ENCODE measurements around the gene TMEM86A. TPM values are rescaled to one million over a fixed set of nuclear protein-coding genes. Genes with fewer than 3 reads are reported as not detected.

TMEM86A gene
- polyA plus RNA-seq, 2 of the 4 experiments (the other 2 are of a cell fraction), result 0.10 to 0.41 TPM

DNA sequence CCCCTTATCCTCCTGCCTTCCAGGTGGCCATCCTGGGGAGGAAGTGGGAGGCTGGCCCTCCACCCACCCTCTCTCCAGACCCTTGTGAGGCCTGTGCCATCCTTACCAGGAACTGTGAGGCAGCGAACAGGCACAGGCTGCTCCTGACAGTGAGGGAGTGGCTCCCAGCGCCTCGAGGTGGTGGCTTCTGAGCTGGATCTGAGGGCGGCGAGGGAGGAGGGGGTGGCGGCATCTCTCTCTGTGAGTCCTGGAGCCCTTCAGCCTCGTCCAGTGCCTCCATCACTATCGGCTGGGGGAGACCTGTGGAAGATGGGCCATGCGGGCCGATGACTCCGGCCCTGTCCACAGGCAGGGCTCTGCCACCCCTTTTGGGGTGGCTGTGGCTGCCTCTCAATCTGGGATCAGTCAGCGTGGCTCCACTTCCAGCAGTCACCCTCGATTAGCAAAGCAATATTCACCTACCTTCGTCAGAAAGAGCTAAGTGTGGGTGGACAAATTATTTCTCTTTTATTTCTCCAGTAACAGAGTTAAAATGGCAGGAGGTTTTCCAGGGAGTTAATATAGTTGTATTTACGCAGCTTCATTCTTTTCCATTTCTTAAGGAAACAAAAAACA, 45.4 kb downstream of the TMEM86A start:
- Histone ChIP-seq H3K4me3 (no peak overlapping the region), H3K9me3 (no peaks in the 10 kb centered on the region), H3K27ac (no peak overlapping the region), H3K4me2 (no peak overlapping the region), H3K4me1 (no peaks in the 10 kb centered on the region)
- 70% methylated on average over 7 of the region's 15 CpGs for WGBS (ENCODE audit: missing lambda C conversion rate)
- ChIA-PET CTCF (interaction anchor here (0.6 to 8.6 kb wide), 8 partner anchors 9 to 629 kb away, joined by 3 to 112 read pairs (median 6); no protein-coding TSS in a partner anchor), POLR2A (no interaction called here)
- ATAC-seq, result no peak
- FAIRE-seq, result no peak
- no peak for TF ChIP-seq KDM1A (IDR thresholded peaks at IDR 0.05; ENCODE audit: low read depth)
- no peak for TF ChIP-seq MYC (IDR thresholded peaks at IDR 0.05; ENCODE audit: borderline replicate concordance, low read length)
- TF ChIP-seq CEBPB (IDR thresholded peaks at IDR 0.05), result no peak
- no peak for DNase-seq (ENCODE audit: low read depth in 1 of 2, low spot score in 1 of 2)

DNA sequence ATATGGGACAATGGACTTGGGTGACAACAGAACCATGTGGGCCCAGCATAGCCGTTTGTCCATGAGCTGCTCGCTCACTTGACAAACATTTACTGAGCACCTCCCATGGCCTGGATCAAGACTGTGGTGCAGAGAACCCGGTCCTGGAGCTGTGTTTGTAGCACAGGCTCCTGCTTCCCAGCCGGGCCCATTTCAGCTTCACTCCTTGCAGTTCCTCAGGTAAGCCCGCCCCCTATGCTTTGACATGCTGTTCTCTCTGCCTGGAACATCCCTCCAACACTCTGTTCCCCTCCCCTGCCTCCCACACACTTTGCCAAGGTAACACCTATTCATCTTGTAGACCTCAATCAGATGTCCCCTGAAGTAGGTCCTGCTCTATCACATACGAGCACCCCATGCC, 46.7 kb downstream of the TMEM86A start:
- TF ChIP-seq, protein P1, sequence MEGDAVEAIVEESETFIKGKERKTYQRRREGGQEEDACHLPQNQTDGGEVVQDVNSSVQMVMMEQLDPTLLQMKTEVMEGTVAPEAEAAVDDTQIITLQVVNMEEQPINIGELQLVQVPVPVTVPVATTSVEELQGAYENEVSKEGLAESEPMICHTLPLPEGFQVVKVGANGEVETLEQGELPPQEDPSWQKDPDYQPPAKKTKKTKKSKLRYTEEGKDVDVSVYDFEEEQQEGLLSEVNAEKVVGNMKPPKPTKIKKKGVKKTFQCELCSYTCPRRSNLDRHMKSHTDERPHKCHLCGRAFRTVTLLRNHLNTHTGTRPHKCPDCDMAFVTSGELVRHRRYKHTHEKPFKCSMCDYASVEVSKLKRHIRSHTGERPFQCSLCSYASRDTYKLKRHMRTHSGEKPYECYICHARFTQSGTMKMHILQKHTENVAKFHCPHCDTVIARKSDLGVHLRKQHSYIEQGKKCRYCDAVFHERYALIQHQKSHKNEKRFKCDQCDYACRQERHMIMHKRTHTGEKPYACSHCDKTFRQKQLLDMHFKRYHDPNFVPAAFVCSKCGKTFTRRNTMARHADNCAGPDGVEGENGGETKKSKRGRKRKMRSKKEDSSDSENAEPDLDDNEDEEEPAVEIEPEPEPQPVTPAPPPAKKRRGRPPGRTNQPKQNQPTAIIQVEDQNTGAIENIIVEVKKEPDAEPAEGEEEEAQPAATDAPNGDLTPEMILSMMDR (IDR thresholded peaks at IDR 0.05), result no peak
- TF ChIP-seq, protein P2, sequence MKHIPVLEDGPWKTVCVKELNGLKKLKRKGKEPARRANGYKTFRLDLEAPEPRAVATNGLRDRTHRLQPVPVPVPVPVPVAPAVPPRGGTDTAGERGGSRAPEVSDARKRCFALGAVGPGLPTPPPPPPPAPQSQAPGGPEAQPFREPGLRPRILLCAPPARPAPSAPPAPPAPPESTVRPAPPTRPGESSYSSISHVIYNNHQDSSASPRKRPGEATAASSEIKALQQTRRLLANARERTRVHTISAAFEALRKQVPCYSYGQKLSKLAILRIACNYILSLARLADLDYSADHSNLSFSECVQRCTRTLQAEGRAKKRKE (CRISPR knock-in tag; IDR thresholded peaks at IDR 0.05; ENCODE audit: low read depth), result no peak
- TF ChIP-seq HEYL (CRISPR knock-in tag; IDR thresholded peaks at IDR 0.05) (no peak), HMGXB4 (CRISPR knock-in tag; IDR thresholded peaks at IDR 0.05; ENCODE audit: borderline replicate concordance) (no peak), ZSCAN20 (CRISPR knock-in tag; IDR thresholded peaks at IDR 0.05) (no peak), KDM5A (IDR thresholded peaks at IDR 0.05) (no peak), POLR2A (IDR thresholded peaks at IDR 0.05; ENCODE audit: low read length) (no peak), RAD21 (conservative IDR thresholded peaks at IDR 0.05 in 1 of 2, IDR thresholded peaks at IDR 0.05 in 1 of 2) (no peak), TFCP2L1 (CRISPR knock-in tag; IDR thresholded peaks at IDR 0.05) (no peak), FOXS1 (CRISPR knock-in tag; IDR thresholded peaks at IDR 0.05) (no peak), SREBF2 (IDR thresholded peaks at IDR 0.05) (no peak), CHD4 (IDR thresholded peaks at IDR 0.05; ENCODE audit: borderline replicate concordance) (no peak), HOXB5 (CRISPR knock-in tag; IDR thresholded peaks at IDR 0.05) (no peak), CEBPB (IDR thresholded peaks at IDR 0.05) (no peak)
- ChIA-PET CTCF (interaction anchor here (1.0 to 8.6 kb wide), 5 partner anchors 15 to 205 kb away, joined by 3 to 112 read pairs (median 6); no protein-coding TSS in a partner anchor), POLR2A (no interaction called here)
- Histone ChIP-seq H3K27ac (no peak overlapping the region), H3K4me1 (peaks cover 10% of the 10 kb centered on the region; the same call in 2 of the 3 replicates), H3K9me3 (no peaks in the 10 kb centered on the region), H3K4me3 (no peak overlapping the region), H3K4me2 (no peak overlapping the region)
- DNase-seq (ENCODE audit: low read depth in 1 of 2, low spot score in 1 of 2) (no peak), FAIRE-seq (no peak), ATAC-seq (no peak)
- WGBS (ENCODE audit: missing lambda C conversion rate), result 66% methylated on average over 6 of the region's 6 CpGs

- DNase-seq (ENCODE audit: low read depth in 1 of 2, low spot score in 1 of 2) (no peak), FAIRE-seq (no peak), ATAC-seq (no peak)
- H3K9me3 ChIP-seq, result no peaks in the 10 kb centered on the region
- no peak overlapping the region for H3K4me3 ChIP-seq
- no peak overlapping the region for H3K4me2 ChIP-seq
- peak overlapping the region in 1 of 2 experiments; percentile 81; a peak in 2 of 6 replicates for H3K27ac ChIP-seq
- H3K4me1 ChIP-seq, result peaks cover 10% of the 10 kb centered on the region; the same call in 2 of the 3 replicates
- TF ChIP-seq BHLHE40 (IDR thresholded peaks at IDR 0.05; ENCODE audit: low read depth, low read length), result no peak
- no peak for TF ChIP-seq KDM5A (IDR thresholded peaks at IDR 0.05)
- TF ChIP-seq RNF2 (IDR thresholded peaks at IDR 0.05; ENCODE audit: borderline replicate concordance, low read depth), result no peak
- no peak for TF ChIP-seq CHD2 (IDR thresholded peaks at IDR 0.05; ENCODE audit: low read length, partially characterized antibody)
- no peak for TF ChIP-seq JUNB (IDR thresholded peaks at IDR 0.05)
- CTCF ChIA-PET, result interaction anchor here (0.8 to 7.2 kb wide), 6 partner anchors 16 to 633 kb away, joined by 3 to 51 read pairs (median 4); no protein-coding TSS in a partner anchor
- POLR2A ChIA-PET, result no interaction called here
- 83% methylated on average over 13 of the region's 13 CpGs for WGBS (ENCODE audit: missing lambda C conversion rate)
Measured at GRCh38 chr11:18748766-18749365, 50.3 kb downstream of the TMEM86A start.
